Left hindlimb (tissue), 1 donor: Measurements from ENCODE around the gene FRY.
A peak's percentile ranks its signal among the peaks of the same experiment; 100 is the strongest.

Experiments
- DNase-seq: peaks from one replicate; pipeline ENCODE4 v3.0.0-alpha.2; 2018

Gene FRY

GRCh38 chr13:32266130-32266529 is 234.6 kb downstream of the FRY start:
- DNase-seq, result no peak

GRCh38 chr13:32267836-32268439 is 236.4 kb downstream of the FRY start:
- no peak for DNase-seq

DNA sequence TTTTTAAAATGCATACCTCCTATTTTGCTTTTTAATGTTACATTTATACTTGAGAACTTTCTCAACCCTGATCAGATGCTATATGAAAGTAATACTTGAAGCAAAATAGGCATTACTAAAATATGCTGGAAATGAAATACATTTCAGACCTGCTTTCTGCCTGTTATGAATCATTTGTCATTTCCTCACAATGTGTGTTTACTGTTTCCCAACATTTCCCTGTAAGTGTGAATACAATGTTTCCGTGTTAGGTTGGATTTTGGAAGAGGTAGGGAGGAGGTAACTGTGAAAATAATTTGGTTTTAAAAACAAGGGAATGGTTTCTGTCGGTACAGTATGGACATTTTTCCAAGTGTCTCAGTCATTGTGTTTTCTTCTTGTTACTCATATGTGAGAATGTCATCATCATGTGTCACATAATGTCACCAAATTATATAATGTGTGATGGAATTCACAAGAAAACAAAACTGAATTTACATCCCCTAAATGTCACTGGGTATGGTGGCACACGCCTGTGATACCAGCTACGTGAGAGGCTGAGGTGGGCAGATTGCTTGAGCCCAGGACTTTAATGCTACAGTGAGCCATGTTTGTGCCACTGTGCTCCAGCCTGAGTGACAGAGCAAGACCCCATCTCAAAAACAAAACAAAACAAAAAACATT is 240.6 kb downstream of the FRY start:
- no peak for DNase-seq

- DNase-seq, result no peak
These were observed 246.3 kb downstream of the FRY start for GRCh38 chr13:32277839-32278238.

DNA sequence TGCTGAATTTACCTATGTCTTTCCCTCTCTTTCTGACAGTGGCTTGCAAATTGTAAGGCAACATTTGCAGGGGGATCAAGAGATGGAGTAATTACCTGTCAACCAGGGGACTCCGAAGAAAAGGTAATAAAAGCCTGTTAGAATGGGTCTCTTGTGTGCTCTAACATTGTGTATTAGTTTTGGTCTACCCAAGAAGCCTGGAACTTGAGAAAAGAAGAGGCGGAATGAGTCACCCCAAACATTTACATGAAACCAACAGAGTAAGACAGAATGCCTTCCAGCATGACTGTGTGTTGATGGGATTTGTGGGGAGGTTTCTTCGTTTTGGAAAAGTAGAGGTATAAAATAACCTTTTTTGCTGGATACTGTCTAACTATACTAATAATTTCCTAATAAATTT is 246.9 kb downstream of the FRY start:
- DNase-seq, result no peak

- no peak for DNase-seq
These were observed 249.5 kb downstream of the FRY start for GRCh38 chr13:32281096-32281495.

DNA sequence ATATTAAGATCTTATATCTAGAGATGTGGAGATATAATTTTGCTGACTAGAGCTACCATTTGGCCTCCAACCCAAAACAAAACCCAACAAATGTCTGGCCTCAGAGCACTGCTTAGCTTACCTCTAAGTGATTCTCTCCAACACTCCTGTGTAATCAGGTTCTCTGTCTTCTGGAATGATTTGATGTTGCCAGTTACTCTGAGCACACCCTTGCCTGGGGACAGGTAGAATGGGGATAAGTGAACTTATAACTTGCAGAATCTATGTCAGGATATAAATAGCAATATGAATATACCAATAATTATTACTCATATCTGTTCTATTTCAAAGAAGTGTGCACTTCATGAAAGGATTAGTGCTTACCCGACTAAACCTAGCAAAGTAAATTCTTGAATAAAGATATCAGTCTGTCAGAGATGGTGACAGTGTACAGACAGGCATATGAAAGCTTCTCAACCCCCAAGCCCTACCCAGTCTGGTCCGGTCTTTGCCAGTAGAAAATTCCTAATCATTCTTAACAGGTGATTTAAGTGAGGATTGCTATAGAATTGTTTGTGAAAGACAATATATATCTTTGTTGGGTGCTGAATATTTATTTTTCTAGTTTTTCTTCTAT is 250.6 kb downstream of the FRY start:
- no peak for DNase-seq

DNA sequence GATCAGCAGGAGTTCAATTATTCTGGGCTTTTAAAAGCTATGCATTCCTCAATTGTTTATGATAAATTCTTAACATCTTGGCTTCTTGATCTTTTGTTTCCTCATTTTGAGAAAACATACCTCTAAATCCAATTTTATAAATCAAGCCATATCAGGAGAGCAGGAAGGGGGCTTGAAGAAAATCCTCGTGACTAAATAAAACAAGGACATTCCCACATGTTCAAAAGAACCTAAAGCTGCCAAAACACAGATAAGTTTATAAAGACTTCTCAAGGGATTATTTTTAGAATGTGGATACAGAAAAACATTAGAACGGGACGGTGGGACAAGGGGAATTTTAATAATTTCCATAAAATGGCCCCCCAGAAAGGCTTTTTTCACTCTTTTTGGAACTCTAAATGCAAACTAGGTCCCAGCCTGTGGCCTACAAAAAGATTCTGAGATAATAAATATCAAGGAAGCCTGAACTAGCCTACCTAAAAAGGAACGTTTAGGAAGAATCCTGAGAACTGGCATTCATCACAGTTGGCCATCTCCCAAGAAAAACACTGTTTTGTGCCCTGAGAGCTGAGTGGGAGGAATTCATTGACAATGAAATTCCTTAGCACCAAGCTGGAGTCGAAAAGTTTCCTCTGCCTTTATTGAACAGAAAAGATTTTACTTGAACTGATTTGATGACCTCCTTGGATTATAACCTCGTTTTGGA is 253.5 kb downstream of the FRY start:
- no peak for DNase-seq

- DNase-seq, result no peak
These were observed 254.0 kb downstream of the FRY start for GRCh38 chr13:32285633-32285965.

DNA sequence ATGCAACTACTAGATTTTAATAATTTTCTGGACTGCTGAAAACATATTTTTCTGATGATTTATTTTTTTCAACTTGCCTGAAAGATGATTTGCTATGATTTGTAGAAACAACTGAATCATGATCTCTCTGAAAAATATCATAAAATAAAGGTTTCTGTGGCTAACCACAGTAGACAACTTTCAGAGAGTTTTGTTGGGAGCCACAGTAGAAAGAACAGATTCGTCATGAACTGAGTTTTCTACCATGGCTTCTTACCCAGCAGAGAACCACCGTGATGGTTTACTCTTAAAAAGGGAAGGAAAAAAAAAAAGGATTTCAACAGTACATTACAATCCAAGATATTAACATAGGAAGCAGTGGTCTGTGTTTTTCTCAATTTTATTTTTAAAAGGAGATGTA is 265.6 kb downstream of the FRY start:
- DNase-seq, result no peak

- DNase-seq, result no peak
These were observed 267.1 kb downstream of the FRY start for GRCh38 chr13:32298695-32299094.

DNA sequence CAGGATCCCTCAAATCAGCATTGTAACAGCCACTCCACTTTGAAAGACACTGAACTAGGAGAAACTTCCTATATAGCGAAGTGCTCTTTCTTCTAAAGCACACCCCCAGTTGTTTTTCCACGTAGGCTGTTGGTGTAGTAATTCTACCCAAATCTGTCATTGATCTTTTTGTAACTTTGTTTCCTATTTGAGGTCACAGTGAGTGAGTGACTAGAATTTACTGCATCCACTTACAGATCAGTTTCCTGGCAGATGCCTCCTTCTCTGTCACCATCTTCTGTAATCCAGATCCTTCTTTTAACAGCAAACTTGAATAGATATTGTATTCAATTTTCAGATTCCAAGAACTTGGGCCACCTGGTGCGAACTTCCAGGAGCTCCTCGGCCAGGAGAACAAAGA is 268.3 kb downstream of the FRY start:
- no peak for DNase-seq

GRCh38 chr13:32300406-32300805 is 268.8 kb downstream of the FRY start:
- no peak for DNase-seq

DNA sequence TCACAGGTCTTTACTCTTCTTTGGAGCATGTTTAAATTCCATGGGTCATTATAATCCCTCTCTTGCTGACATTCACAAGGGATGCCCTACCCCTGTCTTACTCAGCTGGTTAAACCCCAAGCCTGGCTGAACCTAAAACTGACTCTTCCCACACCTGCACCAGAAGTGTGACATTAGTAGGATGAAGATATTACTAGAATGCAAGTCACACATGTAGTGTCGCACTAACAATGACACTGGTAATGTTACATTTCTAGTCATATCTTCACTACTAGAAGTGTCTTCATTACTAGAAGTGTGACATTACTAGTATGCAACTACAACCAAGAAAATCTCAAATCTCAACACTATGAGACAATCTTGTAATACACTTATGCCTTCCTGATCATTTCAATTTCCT is 269.3 kb downstream of the FRY start:
- no peak for DNase-seq

DNA sequence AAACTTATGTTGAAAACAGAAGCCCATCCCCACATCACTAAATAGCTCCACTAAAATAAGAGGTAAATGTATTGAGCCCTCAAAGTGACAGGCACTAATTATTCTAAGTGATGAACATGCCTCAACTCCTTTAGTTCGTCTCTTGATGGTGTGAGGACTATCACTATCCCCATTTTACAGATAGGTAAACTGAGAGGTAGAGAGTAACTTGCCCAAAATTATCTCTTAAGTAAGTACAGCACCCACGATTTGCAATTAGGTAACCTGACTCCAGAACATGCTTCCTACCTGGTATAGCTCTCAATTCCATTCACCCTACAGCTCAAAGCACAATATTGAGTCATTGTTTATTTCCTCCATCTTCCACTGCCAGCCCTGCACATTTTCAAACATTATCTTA is 270.9 kb downstream of the FRY start:
- no peak for DNase-seq

- no peak for DNase-seq
These were observed 274.1 kb downstream of the FRY start for GRCh38 chr13:32305646-32306045.

GRCh38 chr13:32309312-32310133 is 277.9 kb downstream of the FRY start:
- DNase-seq, result no peak

GRCh38 chr13:32310134-32310706 is 278.6 kb downstream of the FRY start:
- peak; percentile 29 for DNase-seq

- DNase-seq, result no peak
These were observed 279.8 kb downstream of the FRY start for GRCh38 chr13:32311188-32311897.

- DNase-seq, result peak; percentile 31
These were observed 283.0 kb downstream of the FRY start for GRCh38 chr13:32314271-32315237.
